K562 (cell line): Measurements from ENCODE around the gene ZSWIM9. TPM values are rescaled to one million over a fixed set of nuclear protein-coding genes. Genes with fewer than 3 reads are reported as not detected.
A peak's percentile ranks its signal among the peaks of the same experiment; 100 is the strongest.

Source experiments
- BCL6 ChIP-seq: fragments of 250-450 bp; sonication (Bioruptor Pico); IDR thresholded peaks from 2 replicates; pipeline ENCODE4 v1.4.0; 2020
- BRF2 ChIP-seq: IDR thresholded peaks from 3 replicates; pipeline ENCODE4 v1.6.1; 2011; ENCODE audit warnings: borderline replicate concordance, mild to moderate bottlenecking; ENCODE audit not compliant: insufficient read length, insufficient read depth
- CLOCK ChIP-seq: fragments of 250-450 bp; sonication (Bioruptor Pico); IDR thresholded peaks from 2 replicates; pipeline ENCODE4 v1.4.0; 2020; ENCODE audit warnings: mild to moderate bottlenecking, moderate library complexity, borderline replicate concordance
- E2F5 ChIP-seq: sonication (generic); formaldehyde crosslinking; IDR thresholded peaks from 2 replicates; pipeline ENCODE4 v1.8.0; 2022; ENCODE audit warnings: mild to moderate bottlenecking, missing genetic modification reagents
- FOXA3 ChIP-seq, 2 experiments: fragments of 450-650 bp in 1 of 2; sonication (generic) in 1 of 2; formaldehyde crosslinking; IDR thresholded peaks in 1 of 2; conservative IDR thresholded peaks in 1 of 2; 2 replicates each; pipeline versions ENCODE4 v1.4.0 to v1.8.0; 2020 to 2022; ENCODE audit warnings: mild to moderate bottlenecking in 2 of 2, missing genetic modification reagents in 1 of 2
- GATA2 ChIP-seq: sonication (generic); formaldehyde crosslinking; IDR thresholded peaks from 2 replicates; pipeline ENCODE4 v1.4.0; 2020; ENCODE audit warnings: mild to moderate bottlenecking, missing genetic modification reagents
- HDAC8 ChIP-seq: fragments of 450-650 bp; IDR thresholded peaks from 2 replicates; pipeline ENCODE4 v1.6.1; 2016; ENCODE audit warnings: mild to moderate bottlenecking, missing genetic modification characterization, moderate library complexity, missing compliant biosample characterization
- MTA3 ChIP-seq: fragments of 450-650 bp; formaldehyde crosslinking; IDR thresholded peaks from 2 replicates; pipeline ENCODE4 v1.6.1; 2017; ENCODE audit warnings: mild to moderate bottlenecking, borderline replicate concordance
- NR2C2 ChIP-seq, 2 experiments: fragments of 200-800 bp in 1 of 2; sonication (Bioruptor generic) in 1 of 2; sonication (generic) in 1 of 2; formaldehyde crosslinking in 1 of 2; IDR thresholded peaks; 2 replicates each; pipeline versions ENCODE4 v1.6.1 to v1.8.0; 2016 to 2022; ENCODE audit warnings: mild to moderate bottlenecking in 1 of 2, missing compliant biosample characterization in 1 of 2, missing genetic modification characterization in 1 of 2, missing genetic modification reagents in 1 of 2
- POLR2AphosphoS2 ChIP-seq: IDR thresholded peaks from 2 replicates; pipeline ENCODE4 v1.6.1; 2012; ENCODE audit warnings: low read length, improper control_type of control experiment
- SIN3A ChIP-seq, 2 experiments: fragments of 150-350 bp in 1 of 2; IDR thresholded peaks; 2 replicates each; pipeline ENCODE4 v1.6.1; 2011 to 2016; ENCODE audit warnings: borderline replicate concordance in 2 of 2, low read depth in 2 of 2, low read length in 2 of 2, mild to moderate bottlenecking in 2 of 2, moderate library complexity in 2 of 2; ENCODE audit not compliant: control insufficient read depth in 1 of 2
- SMAD1 ChIP-seq: fragments of 150-350 bp; IDR thresholded peaks from 2 replicates; pipeline ENCODE4 v1.6.1; 2014; ENCODE audit warnings: low read length, low read depth; ENCODE audit not compliant: partially characterized antibody
- SREBF1 ChIP-seq: fragments of 150-350 bp; IDR thresholded peaks from 2 replicates; pipeline ENCODE4 v1.6.1; 2014; ENCODE audit warnings: antibody characterized with exemption, low read depth, low read length, borderline replicate concordance
- TEAD4 ChIP-seq, 2 experiments: sonication (generic) in 1 of 2; formaldehyde crosslinking in 1 of 2; IDR thresholded peaks; 2 replicates each; pipeline versions ENCODE4 v1.6.1 to v1.8.0; 2012 to 2022; ENCODE audit warnings: borderline replicate concordance in 1 of 2, inconsistent platforms in 1 of 2, low read length in 1 of 2, mild to moderate bottlenecking in 1 of 2, missing genetic modification reagents in 1 of 2
- TOE1 ChIP-seq, 2 experiments: fragments of 450-650 bp in 1 of 2; sonication (generic) in 1 of 2; formaldehyde crosslinking in 1 of 2; IDR thresholded peaks; 2 replicates each; pipeline versions ENCODE4 v1.7.1 to v1.8.0; 2016 to 2022; ENCODE audit warnings: borderline replicate concordance in 2 of 2, mild to moderate bottlenecking in 2 of 2, antibody characterized with exemption in 1 of 2, inconsistent platforms in 1 of 2, low read depth in 1 of 2, missing genetic modification reagents in 1 of 2, moderate library complexity in 1 of 2
- ZBTB34 ChIP-seq: fragments of 250-450 bp; sonication (Bioruptor Pico); IDR thresholded peaks from 2 replicates; pipeline ENCODE4 v1.8.0; 2021; ENCODE audit warnings: mild to moderate bottlenecking, moderate library complexity
- ZNF324 ChIP-seq: fragments of 250-450 bp; sonication (Bioruptor Pico); IDR thresholded peaks from 2 replicates; pipeline ENCODE4 v1.4.0; 2020; ENCODE audit warnings: mild to moderate bottlenecking
- polyA plus RNA-seq, 8 experiments: library from polyadenylated mRNA; depleted of rRNA in 4 of 8; stranded (reverse) in 5 of 8; unstranded in 3 of 8; fragments of >200 nt; fragmentation: Nextera tagmentation in 2 of 8; fragmentation: Illumina TruSeq in 1 of 8; extraction: Ambion mirVana in 2 of 8; extraction: Trizol in 1 of 8; gene quantifications; 2 replicates each; pipeline versions ENCODE4 v1.2.1 to v1.2.3, GENCODE V29; 2011 to 2014; ENCODE audit warnings: inconsistent platforms in 1 of 8, missing spikeins in 1 of 8
- total RNA-seq, 7 experiments: library from RNA; depleted of rRNA in 6 of 7; stranded (reverse); fragments of >200 nt in 6 of 7; fragmentation: Illumina TruSeq in 2 of 7; extraction: Trizol in 2 of 7; gene quantifications; 2 replicates each; pipeline versions ENCODE4 v1.2.1 to v1.2.3, GENCODE V29; 2011 to 2021; ENCODE audit warnings: low replicate concordance in 1 of 7

ZSWIM9 gene
- total and polyA plus RNA-seq, 9 of the 15 experiments (the other 6 are each of a cell fraction or from before 2014, with no cell fraction given): 0.04 to 1.4 (median 0.34) TPM; not detected in 1

GRCh38 chr19:48203794-48204628, 33.5 kb downstream of the ZSWIM9 start (continued):
- no peak for TF ChIP-seq GATA2
- no peak for TF ChIP-seq BCL6
- TF ChIP-seq SIN3A (IDR thresholded peaks at IDR 0.05; ENCODE audit: borderline replicate concordance in 2 of 2, control insufficient read depth in 1 of 2, low read depth in 2 of 2, low read length in 2 of 2): peak; percentile 35 to 57; a peak in 1 of 4 replicates
- no peak for TF ChIP-seq TOE1 (IDR thresholded peaks at IDR 0.05; ENCODE audit: borderline replicate concordance)
- TF ChIP-seq TOE1 (CRISPR knock-in tag; IDR thresholded peaks at IDR 0.05; ENCODE audit: borderline replicate concordance, low read depth): no peak
- TF ChIP-seq E2F5: no peak; the same call in 1 of the 2 replicates
- TF ChIP-seq MTA3: 0 out of 2 replicates have a peak, but pooled peaks have one; percentile 29
- no peak for TF ChIP-seq SMAD1
- TF ChIP-seq BRF2: no peak
- TF ChIP-seq CLOCK (CRISPR knock-in tag): no peak
- no peak for TF ChIP-seq ZNF324
- no peak for TF ChIP-seq SREBF1
- no peak; a peak in 1 of 4 replicates for TF ChIP-seq FOXA3 (CRISPR knock-in tag; conservative IDR thresholded peaks at IDR 0.05 in 1 of 2, IDR thresholded peaks at IDR 0.05 in 1 of 2)
- TF ChIP-seq NR2C2 (CRISPR knock-in tag; IDR thresholded peaks at IDR 0.05): no peak
- TF ChIP-seq NR2C2 (tag; IDR thresholded peaks at IDR 0.05): no peak
- no peak for TF ChIP-seq ZBTB34 (CRISPR knock-in tag)
- peak; percentile 32; the same call in 1 of the 2 replicates for TF ChIP-seq TEAD4 (IDR thresholded peaks at IDR 0.05; ENCODE audit: low read length)
- peak; percentile 93; the same call in 1 of the 2 replicates for TF ChIP-seq TEAD4 (CRISPR knock-in tag; IDR thresholded peaks at IDR 0.05; ENCODE audit: borderline replicate concordance)
- TF ChIP-seq HDAC8: no peak
- peak; percentile 67; the same call in 1 of the 2 replicates for TF ChIP-seq POLR2AphosphoS2
